ENCODE results near the gene FAM217B. TPM values are rescaled to one million over a fixed set of nuclear protein-coding genes. Genes with fewer than 3 reads are reported as not detected.

FAM217B gene
- total RNA-seq, 6 donors from 2014 or later: 7.1 to 21.3 (median 13.0) TPM

GRCh38 chr20:59976156-59976782 lies 36.1 kb downstream of the FAM217B start:
- DNase-seq (no peak), ATAC-seq (ENCODE audit: low FRiP score in 2 of 2) (no peak)
- no peaks in the 10 kb centered on the region for H3K9me3 ChIP-seq
- H3K4me3 ChIP-seq: no peak overlapping the region
- no peaks in the 10 kb centered on the region for H3K36me3 ChIP-seq
- TF ChIP-seq POLR2A (IDR thresholded peaks at IDR 0.05) (no peak), POLR2AphosphoS5 (IDR thresholded peaks at IDR 0.05) (no peak), EP300 (IDR thresholded peaks at IDR 0.05) (no peak), CTCF (IDR thresholded peaks at IDR 0.05) (no peak)
- H3K27me3 ChIP-seq: no peaks in the 10 kb centered on the region
- 81 to 89% methylated on average over 6 of the region's 6 CpGs for WGBS, 2 donors
- no peak overlapping the region for H3K27ac ChIP-seq
- H3K4me1 ChIP-seq: peaks cover 0 to 6% (median 3%) of the 10 kb centered on the region in 4 donors

- Histone ChIP-seq H3K4me1 (no peaks in the 10 kb centered on the region), H3K27ac (no peak overlapping the region), H3K36me3 (no peaks in the 10 kb centered on the region), H3K27me3 (no peaks in the 10 kb centered on the region), H3K9me3 (no peaks in the 10 kb centered on the region), H3K4me3 (no peak overlapping the region)
- no peak for TF ChIP-seq EP300 (IDR thresholded peaks at IDR 0.05)
- TF ChIP-seq CTCF (IDR thresholded peaks at IDR 0.05): no peak
- no peak for TF ChIP-seq POLR2AphosphoS5 (IDR thresholded peaks at IDR 0.05)
- TF ChIP-seq POLR2A (IDR thresholded peaks at IDR 0.05): no peak
- DNase-seq (peak in 1 of 2 donors; percentile 10), ATAC-seq (ENCODE audit: low FRiP score in 2 of 2) (no peak)
- 89% methylated on average over 7 to 9 of the region's 9 CpGs for WGBS, 2 donors
Observed at GRCh38 chr20:59977086-59977485, 36.9 kb downstream of the FAM217B start.

- no peak overlapping the region for H3K4me3 ChIP-seq
- no peak for ATAC-seq (ENCODE audit: low FRiP score in 2 of 2)
Observed at GRCh38 chr20:59983076-59983475, 42.9 kb downstream of the FAM217B start.

DNA sequence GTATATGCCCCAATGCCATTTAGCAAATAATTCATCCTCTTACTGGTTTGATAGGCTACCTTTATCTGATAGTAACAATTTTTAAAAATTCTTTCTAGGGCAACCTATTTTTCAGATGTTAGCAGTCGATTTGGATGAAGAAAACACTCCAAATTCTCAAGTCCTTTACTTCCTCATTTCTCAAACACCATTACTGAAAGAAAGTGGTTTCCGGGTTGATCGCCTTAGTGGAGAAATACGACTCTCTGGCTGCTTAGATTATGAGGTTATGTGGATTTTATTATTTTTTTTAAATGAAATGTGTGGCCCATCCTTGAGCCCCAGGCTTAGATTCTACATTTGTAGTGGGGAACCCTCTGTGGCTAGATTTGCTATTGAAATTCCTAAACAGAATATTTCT lies 44.4 kb downstream of the FAM217B start:
- ATAC-seq (ENCODE audit: low FRiP score in 2 of 2): no peak
- Histone ChIP-seq H3K27ac (peak overlapping the region; percentile 8 to 80 (median 68)), H3K4me3 (no peak overlapping the region)

More at GRCh38 chr20:59983076-59983475, 42.9 kb downstream of the FAM217B start:
- DNase-seq: no peak
- TF ChIP-seq POLR2AphosphoS5 (IDR thresholded peaks at IDR 0.05) (no peak), POLR2A (IDR thresholded peaks at IDR 0.05) (no peak), CTCF (IDR thresholded peaks at IDR 0.05) (no peak), EP300 (IDR thresholded peaks at IDR 0.05) (no peak)
- Histone ChIP-seq H3K9me3 (no peaks in the 10 kb centered on the region), H3K36me3 (no peaks in the 10 kb centered on the region), H3K27ac (no peak overlapping the region), H3K4me1 (peaks cover 0 to 13% (median 2%) of the 10 kb centered on the region in 4 donors), H3K27me3 (no peaks in the 10 kb centered on the region)
- WGBS, 2 donors: 92 to 95% methylated on average over 9 of the region's 9 CpGs

More for the DNA sequence above, 44.4 kb downstream of the FAM217B start:
- WGBS, 2 donors: 36 to 61% methylated on average over 4 of the region's 4 CpGs
- peaks cover 0 to 13% (median 2%) of the 10 kb centered on the region in 4 donors for H3K4me1 ChIP-seq
- H3K27me3 ChIP-seq: no peaks in the 10 kb centered on the region
- DNase-seq: no peak
- TF ChIP-seq CTCF (IDR thresholded peaks at IDR 0.05): no peak
- no peak for TF ChIP-seq POLR2A (IDR thresholded peaks at IDR 0.05)
- no peak for TF ChIP-seq EP300 (IDR thresholded peaks at IDR 0.05)
- no peak for TF ChIP-seq POLR2AphosphoS5 (IDR thresholded peaks at IDR 0.05)
- no peaks in the 10 kb centered on the region for H3K36me3 ChIP-seq
- H3K9me3 ChIP-seq: no peaks in the 10 kb centered on the region
